DMS114 treated with DMSO at 0.1 percent for 48 hours (cell line): Measurements from ENCODE around the gene EMID1.

ENCODE experiments used
- DNase-seq: peaks from one replicate; lab custom pipeline; 2025; ENCODE audit not compliant: unreplicated experiment; lab: John Stamatoyannopoulos, UW

EMID1 gene

GRCh38 chr22:29194184-29194583, 11.5 kb upstream of the EMID1 start:
- DNase-seq: no peak

- DNase-seq: no peak
These were observed 10.4 kb upstream of the EMID1 start for GRCh38 chr22:29195118-29195963.

DNA sequence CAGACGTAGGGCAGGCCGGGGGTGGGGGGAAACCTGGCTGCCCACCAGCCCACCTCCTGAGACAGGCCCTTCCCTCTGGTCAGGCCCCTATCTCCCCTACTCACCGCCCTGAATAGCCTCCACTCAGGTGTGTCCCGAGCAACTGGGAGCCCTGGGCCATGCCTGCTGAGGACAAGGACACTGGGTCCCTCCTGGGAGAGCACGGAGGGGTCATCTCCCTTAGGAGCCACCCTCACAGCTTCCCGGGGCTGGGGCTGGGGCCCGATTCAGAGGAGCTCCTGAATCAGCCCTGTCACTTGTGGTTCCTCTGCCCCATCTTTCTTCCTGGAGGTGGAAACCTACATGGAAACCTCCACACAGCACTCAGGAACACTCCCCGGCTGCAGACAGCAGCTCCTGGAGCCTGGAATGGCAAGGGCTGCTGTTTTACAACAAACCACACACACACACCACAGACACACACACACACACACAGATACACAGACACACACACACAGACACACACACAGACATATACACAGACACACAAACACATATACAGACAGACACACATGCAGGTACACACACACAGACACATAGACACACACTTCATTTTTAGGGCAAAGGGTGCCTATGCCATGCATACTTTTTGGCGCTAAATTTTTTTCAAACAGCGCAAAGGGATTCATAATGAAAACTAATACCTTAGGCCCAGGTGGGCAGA, 9.6 kb upstream of the EMID1 start:
- no peak for DNase-seq

- no peak for DNase-seq
These were observed 8.6 kb upstream of the EMID1 start for GRCh38 chr22:29197096-29197495.

GRCh38 chr22:29198240-29198639, 7.5 kb upstream of the EMID1 start:
- no peak for DNase-seq

DNA sequence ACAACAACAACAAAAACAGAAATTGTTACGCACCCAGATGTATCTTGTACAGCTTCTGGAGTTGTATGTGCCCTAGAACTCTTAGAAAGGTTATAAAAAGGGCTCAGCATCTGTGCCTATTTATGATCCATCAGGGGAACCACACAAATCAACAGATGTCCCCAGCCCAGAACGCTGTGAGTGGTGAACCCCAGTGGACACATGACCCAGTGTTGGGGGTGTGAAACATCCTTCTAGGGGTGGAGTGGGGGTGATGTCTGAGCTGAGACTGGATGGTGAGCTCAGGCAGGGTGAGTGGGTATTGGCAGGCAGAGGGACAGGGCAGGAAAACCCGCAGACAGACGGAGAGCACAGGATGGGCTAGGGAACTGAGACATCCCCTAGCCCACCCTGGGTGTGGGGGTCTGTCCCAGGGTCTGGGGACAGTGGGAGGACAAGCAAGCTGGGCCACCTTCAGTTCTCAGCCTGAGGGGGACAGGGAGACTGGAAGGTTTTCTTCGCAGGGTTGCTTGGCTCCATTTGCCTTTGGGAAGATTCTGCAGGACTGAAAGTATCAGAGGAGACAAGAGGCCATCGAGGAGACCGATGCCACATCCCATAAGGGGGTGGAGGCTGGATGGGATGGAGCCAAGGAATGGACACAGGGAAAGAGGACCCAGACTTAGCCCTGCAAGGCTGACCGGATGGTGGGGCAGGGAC, 5.8 kb upstream of the EMID1 start:
- no peak for DNase-seq

- DNase-seq: no peak
These were observed 4.8 kb upstream of the EMID1 start for GRCh38 chr22:29200901-29201300.

DNA sequence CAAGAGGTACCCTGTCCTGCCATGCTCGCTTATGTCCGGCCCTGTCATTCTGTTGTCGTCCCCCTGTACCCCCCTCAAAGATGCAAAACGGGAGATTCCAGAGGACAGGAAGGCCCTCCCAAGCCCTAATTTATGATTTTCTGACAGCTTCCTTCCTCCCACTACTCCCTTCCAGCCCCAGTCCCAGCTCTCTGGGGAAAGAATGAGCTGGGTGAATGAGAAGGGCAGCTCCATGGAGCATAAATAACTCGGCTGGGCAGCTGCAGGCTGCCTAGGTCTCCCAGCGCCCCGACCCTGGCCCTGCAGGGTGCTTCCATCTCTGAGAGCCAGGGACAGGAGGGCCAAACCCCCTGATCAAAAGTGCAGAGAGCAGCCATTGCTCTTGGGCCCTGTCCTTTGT, 3.9 kb upstream of the EMID1 start:
- DNase-seq: no peak

DNA sequence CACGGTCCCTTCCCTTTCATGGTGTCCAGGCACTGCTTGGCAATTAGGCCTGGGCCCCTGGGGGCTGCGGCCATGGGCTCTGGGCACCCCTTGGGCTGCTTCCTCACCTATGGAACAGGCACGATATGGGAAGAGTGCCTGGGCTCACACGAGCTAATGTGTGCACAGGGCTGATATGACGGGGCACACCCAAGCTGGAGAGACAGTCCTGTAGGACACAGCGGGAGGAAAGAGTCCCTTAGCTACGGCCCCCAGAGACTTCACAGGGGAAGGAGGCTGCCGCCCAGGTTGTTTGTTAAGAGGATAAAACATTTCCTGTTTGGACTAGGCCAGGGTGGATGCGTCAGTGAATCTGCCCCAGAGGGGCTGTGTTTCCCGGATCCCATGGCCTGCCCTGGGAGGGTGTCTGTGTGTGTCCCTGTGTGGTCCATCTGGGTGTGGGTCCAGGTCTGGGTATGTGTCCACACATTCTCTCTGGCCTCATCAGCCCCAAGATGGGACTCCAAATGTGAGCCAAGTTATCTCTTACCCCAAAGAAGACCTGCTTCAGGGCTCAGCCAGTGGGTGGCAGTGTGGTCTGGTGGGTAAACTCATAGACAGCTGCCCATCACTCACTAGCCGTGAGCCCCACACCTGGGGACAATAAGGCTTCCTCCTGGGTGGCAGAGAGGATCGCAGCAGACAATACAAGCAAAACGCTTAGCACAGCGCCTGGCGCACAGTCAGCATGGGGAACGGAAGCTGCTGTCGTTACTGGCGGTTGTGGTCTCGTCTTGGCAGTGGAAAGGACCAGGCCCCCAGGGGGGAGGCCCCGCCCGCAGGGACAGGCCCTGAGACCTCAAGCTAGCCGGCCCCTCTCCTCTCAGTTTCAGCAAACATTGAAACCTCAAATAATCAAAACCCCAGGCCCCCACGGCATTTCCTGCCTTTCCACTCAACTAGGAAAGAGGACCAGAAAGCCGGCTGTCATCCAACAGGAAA, 3.2 kb upstream of the EMID1 start:
- DNase-seq: no peak

GRCh38 chr22:29203488-29204454, 1.9 kb upstream of the EMID1 start:
- DNase-seq: no peak

DNA sequence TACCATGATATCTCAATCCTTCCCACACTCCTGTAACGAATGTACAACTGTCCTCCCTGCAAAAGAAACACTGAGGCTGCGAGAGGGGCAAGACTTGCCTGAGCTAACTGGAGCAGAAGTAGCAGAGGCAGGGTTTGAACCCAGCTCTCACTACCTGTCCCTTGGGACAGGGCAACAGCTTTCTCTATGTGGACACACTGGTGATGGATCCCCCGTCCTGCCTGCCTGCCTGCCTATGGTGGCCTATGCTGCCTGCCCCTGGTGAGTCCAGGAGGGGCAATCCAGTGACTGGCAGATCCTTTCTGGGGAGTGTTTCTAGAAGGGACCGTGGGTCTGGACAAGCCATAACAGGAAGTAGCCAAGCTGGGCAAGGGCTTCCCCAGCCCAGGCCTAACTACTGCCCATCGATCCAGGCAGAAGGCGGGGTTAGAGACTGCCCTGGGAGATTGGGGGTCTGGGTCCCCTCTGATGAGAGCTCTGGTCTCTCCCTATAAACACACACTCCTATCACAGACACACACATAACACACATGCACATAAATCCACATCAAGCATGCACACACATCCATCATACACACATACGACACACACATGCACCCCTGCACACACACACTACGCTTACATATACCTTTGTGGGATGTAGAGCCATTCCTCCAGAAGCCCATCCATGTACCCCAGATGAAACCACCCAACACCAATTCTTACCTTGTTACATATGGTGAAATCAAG, 1.1 kb upstream of the EMID1 start:
- DNase-seq: no peak

DNA sequence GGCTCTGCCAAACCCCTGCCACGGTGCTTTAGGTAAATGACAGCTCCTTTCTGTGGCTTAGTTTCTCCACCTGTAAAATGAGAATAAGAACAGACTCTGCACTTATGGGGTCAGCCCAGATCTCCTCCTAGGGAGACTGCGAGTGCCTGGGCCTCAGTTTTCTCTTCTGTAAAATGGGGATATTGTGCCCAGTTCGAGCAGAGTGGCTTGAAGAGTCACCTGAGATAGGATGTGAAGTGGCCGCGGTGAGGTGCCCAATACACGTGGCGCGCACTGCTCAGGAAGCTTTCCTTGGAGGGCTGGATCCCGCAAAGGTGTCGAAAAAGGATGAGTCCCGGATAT, 473 bp upstream of the EMID1 start:
- DNase-seq: no peak

DNA sequence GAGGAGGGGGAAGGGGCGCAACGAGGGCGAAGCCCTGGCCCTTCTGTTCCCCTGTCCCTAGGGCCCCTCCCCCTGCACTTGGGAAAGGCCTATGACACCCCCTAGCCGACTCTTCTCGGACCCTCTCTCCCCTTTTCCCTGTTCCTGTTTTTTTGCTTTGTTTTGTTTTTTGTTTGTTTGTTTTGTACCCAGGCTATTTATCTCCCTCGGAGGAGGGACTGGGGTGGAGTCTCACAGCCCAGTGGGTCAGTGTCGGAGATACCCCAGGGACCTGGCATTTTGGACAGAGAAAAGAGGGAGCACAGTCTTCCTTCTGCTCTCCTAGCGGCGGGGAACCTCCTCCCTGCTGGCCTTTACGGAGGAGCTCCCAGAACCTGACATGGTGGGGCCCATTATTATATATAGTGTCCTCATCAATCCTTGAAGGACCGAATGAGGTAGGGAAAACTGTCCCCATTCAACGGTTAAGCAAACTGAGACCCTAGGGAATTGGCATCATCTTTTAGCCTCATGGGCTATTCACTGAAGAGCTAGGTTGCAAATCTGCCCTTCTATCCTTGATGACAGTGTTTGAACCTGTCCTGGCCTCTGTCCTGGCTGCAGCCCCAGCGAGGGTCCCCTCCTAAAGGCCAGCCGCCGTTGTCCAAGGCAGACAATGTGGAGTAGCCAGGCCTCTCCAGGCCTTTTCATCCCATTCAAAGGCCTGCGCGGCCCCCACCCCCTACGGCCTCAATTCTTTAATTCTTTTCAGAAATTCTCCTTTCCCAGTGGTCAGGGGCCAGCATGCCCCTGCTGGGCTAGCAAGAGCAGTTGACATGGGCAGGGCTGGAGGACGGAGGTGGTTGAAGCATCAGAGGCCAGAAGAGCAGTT, 911 bp downstream of the EMID1 start:
- DNase-seq: no peak

DNA sequence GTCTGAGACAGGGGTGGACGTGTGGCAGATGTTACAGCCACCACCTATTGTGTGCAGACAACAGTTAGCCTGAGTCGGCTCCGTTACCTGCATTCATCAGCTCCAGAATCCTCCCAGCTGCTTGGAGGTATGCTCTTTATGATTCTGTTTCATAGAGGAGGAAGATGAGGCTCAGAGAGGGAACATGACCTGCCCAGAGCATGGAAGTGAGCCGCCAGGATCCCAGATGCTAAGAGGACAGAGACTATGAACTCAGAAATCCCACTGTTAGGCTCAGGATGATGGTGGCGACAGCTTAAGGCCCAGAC, 1.5 kb downstream of the EMID1 start:
- DNase-seq: no peak

DNA sequence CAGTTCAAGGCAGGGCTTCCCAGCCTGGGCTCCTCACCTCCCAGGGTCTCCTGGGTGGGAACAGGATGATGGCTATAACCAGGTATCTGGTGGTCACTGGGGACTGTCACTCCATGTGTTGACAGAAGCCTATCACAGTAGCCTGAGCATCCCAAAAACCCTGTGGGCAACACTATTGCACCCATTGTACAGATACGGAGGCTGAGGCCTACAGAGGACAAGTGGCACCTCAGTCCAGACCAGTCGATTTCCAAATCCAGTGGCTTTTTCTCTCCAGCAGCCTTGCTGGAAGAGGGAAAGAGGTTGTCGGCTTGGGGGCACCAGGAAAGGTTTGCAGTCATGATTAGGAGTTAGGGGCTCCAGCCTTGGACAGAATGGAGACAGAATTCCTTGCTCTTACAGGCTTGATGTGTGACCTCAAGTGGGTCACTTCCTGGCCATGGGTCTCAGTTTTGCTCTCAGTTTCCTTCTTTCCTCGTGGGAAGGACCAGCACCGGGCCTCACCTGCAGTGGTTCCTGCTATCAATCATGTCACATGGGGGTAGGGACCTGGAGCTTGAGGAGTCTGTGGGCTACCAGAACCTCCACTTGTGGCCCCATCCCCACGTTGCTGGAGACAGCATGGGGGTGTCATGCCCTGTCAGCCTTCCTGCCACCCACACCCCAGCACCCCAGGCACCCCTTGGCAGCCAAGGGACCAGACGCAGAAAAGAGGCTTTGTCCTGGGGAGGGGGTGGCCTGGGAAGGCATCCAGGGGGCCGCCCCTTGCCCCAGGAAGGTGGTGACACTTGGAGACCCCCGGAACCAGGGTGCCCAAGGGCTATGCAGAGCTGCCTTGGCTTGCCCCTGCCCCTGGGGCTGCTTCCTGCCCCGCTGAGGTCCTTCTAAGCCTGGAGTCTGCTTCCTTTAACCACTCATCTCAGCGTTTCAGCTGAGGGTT, 2.1 kb downstream of the EMID1 start:
- DNase-seq: no peak

GRCh38 chr22:29208502-29208862, 2.8 kb downstream of the EMID1 start:
- DNase-seq: no peak

DNA sequence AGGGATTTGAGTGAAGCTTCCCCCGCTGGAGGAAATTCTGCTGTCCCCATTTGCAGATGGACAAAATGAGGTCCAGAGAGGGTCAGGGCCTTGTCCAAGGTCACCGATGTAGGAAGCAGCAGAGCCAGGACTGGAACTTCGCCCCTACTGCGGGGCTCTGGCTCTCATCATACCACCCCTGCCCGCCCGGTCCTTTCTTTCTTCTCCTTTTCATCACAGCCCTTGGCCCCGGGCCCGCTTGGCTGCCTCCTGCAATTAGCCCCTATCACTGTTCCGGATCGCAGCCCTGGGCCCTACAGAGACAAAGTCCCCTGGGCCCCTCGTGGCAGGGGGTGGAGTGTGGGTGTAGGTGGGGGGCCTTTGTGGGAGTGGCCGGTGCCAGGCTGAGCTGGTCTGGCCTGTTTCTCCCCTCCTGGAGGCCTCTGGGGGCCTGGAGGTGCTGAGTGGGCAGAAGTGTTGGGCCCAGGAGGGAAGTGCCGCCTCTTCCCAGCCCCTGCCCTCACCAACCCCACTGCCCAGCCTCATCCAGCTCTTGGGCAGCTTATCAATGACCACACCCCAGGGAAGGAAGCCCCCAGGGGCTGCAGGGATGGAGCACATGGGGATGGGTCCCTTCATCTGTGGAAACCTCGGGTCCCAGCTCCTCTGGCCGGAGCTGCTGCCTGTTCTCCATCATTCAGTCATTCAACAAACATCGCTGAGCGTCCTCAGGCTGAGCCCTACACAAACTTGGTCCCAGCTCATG, 3.4 kb downstream of the EMID1 start:
- DNase-seq: no peak
